ENCODE results near the gene ZNF235.

The ZNF235 gene

GRCh38 chr19:44284968-44285367, 19.9 kb downstream of the ZNF235 start:
- H3K4me3 ChIP-seq (ENCODE audit: low read depth, low read length), result no peak overlapping the region
- DNase-seq (ENCODE audit: low read depth), result no peak
- no peak for TF ChIP-seq CTCF (IDR thresholded peaks at IDR 0.05; ENCODE audit: control insufficient read depth, extremely low read depth, insufficient read depth)

GRCh38 chr19:44282846-44283245, 22.0 kb downstream of the ZNF235 start:
- DNase-seq (ENCODE audit: low read depth), result no peak
- no peak overlapping the region for H3K4me3 ChIP-seq (ENCODE audit: low read depth, low read length)
- no peak for TF ChIP-seq CTCF (IDR thresholded peaks at IDR 0.05; ENCODE audit: control insufficient read depth, extremely low read depth, insufficient read depth)

- no peak overlapping the region for H3K4me3 ChIP-seq (ENCODE audit: low read depth, low read length)
- TF ChIP-seq CTCF (IDR thresholded peaks at IDR 0.05; ENCODE audit: control insufficient read depth, extremely low read depth, insufficient read depth), result no peak
- no peak for DNase-seq (ENCODE audit: low read depth)
Observed at GRCh38 chr19:44280916-44281315, 23.9 kb downstream of the ZNF235 start.

GRCh38 chr19:44278181-44278690, 26.6 kb downstream of the ZNF235 start:
- no peak overlapping the region for H3K4me3 ChIP-seq (ENCODE audit: low read depth, low read length)
- DNase-seq (ENCODE audit: low read depth), result no peak
- TF ChIP-seq CTCF (IDR thresholded peaks at IDR 0.05; ENCODE audit: control insufficient read depth, extremely low read depth, insufficient read depth), result no peak

GRCh38 chr19:44277331-44277730, 27.5 kb downstream of the ZNF235 start:
- no peak for TF ChIP-seq CTCF (IDR thresholded peaks at IDR 0.05; ENCODE audit: control insufficient read depth, extremely low read depth, insufficient read depth)
- no peak overlapping the region for H3K4me3 ChIP-seq (ENCODE audit: low read depth, low read length)
- no peak for DNase-seq (ENCODE audit: low read depth)

- no peak for DNase-seq (ENCODE audit: low read depth)
- no peak for TF ChIP-seq CTCF (IDR thresholded peaks at IDR 0.05; ENCODE audit: control insufficient read depth, extremely low read depth, insufficient read depth)
- H3K4me3 ChIP-seq (ENCODE audit: low read depth, low read length), result peak overlapping the region; percentile 61
Observed at GRCh38 chr19:44260695-44261446, 44.0 kb downstream of the ZNF235 start.

GRCh38 chr19:44260343-44260681, 44.5 kb downstream of the ZNF235 start:
- no peak for DNase-seq (ENCODE audit: low read depth)
- H3K4me3 ChIP-seq (ENCODE audit: low read depth, low read length), result peak overlapping the region; percentile 61
- no peak for TF ChIP-seq CTCF (IDR thresholded peaks at IDR 0.05; ENCODE audit: control insufficient read depth, extremely low read depth, insufficient read depth)
